ENCODE measurements around the gene CFAP119. TPM values are rescaled to one million over a fixed set of nuclear protein-coding genes. Genes with fewer than 3 reads are reported as not detected.

Gene CFAP119
- polyA plus RNA-seq, 1 donor from 2014 or later, result 17.0 TPM

DNA sequence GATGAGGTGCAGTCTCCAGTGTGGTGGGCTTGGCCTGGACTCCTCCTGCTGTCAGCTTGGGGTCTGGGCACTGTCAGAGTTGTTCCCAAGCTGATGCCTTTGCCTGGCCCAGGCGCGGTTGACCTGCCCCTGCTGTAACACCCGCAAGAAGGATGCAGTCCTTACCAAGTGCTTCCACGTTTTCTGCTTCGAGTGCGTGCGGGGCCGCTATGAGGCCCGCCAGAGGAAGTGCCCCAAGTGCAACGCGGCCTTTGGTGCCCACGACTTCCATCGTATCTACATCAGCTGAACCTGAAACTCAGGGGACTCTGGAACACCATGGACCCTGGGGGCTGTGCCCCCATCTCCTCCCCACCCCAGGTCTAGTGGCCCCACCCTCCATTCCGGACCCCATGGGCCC, 12.0 kb upstream of the CFAP119 start:
- Histone ChIP-seq H3K27me3 (ENCODE audit: insufficient read depth, low read depth, low read length) (no peaks in the 10 kb centered on the region), H3K9me2 (ENCODE audit: insufficient read depth, low read length) (no peaks in the 10 kb centered on the region), H3K36me3 (ENCODE audit: insufficient read depth, low read length) (no peaks in the 10 kb centered on the region), H3K4me3 (ENCODE audit: low read length) (no peak overlapping the region), H3K27ac (ENCODE audit: low read length) (no peak overlapping the region), H3F3A (ENCODE audit: insufficient read depth, low read length, poor library complexity, severe bottlenecking) (no peaks in the 10 kb centered on the region), H4K20me1 (ENCODE audit: insufficient read depth) (no peaks in the 10 kb centered on the region), H2AFZ (ENCODE audit: low read depth, low read length) (no peak overlapping the region), H3K9me3 (ENCODE audit: low read length) (no peaks in the 10 kb centered on the region), H3K4me2 (ENCODE audit: low read length) (no peak overlapping the region), H3K79me2 (replicated peaks; ENCODE audit: insufficient read depth, low read length) (no peaks in the 10 kb centered on the region), H3K9ac (ENCODE audit: low read length) (no peak overlapping the region)
- TF ChIP-seq MXI1 (conservative IDR thresholded peaks at IDR 0.05; ENCODE audit: poor library complexity, severe bottlenecking), result no peak
- TF ChIP-seq POLR2AphosphoS5 (IDR thresholded peaks at IDR 0.05), result no peak
- no peak for TF ChIP-seq TAF1 (IDR thresholded peaks at IDR 0.05; ENCODE audit: low read depth)
- no peak for TF ChIP-seq RAD21 (conservative IDR thresholded peaks at IDR 0.05)
- TF ChIP-seq EP300 (conservative IDR thresholded peaks at IDR 0.05; ENCODE audit: poor library complexity, severe bottlenecking), result no peak
- TF ChIP-seq EZH2 (IDR thresholded peaks at IDR 0.05; ENCODE audit: borderline replicate concordance, insufficient read depth, low read length, poor library complexity, severe bottlenecking), result no peak
- TF ChIP-seq, protein P1, sequence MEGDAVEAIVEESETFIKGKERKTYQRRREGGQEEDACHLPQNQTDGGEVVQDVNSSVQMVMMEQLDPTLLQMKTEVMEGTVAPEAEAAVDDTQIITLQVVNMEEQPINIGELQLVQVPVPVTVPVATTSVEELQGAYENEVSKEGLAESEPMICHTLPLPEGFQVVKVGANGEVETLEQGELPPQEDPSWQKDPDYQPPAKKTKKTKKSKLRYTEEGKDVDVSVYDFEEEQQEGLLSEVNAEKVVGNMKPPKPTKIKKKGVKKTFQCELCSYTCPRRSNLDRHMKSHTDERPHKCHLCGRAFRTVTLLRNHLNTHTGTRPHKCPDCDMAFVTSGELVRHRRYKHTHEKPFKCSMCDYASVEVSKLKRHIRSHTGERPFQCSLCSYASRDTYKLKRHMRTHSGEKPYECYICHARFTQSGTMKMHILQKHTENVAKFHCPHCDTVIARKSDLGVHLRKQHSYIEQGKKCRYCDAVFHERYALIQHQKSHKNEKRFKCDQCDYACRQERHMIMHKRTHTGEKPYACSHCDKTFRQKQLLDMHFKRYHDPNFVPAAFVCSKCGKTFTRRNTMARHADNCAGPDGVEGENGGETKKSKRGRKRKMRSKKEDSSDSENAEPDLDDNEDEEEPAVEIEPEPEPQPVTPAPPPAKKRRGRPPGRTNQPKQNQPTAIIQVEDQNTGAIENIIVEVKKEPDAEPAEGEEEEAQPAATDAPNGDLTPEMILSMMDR (IDR thresholded peaks at IDR 0.05; ENCODE audit: poor library complexity, severe bottlenecking), result no peak
- TF ChIP-seq SMC3 (conservative IDR thresholded peaks at IDR 0.05; ENCODE audit: poor library complexity), result no peak
- TF ChIP-seq, protein P2, sequence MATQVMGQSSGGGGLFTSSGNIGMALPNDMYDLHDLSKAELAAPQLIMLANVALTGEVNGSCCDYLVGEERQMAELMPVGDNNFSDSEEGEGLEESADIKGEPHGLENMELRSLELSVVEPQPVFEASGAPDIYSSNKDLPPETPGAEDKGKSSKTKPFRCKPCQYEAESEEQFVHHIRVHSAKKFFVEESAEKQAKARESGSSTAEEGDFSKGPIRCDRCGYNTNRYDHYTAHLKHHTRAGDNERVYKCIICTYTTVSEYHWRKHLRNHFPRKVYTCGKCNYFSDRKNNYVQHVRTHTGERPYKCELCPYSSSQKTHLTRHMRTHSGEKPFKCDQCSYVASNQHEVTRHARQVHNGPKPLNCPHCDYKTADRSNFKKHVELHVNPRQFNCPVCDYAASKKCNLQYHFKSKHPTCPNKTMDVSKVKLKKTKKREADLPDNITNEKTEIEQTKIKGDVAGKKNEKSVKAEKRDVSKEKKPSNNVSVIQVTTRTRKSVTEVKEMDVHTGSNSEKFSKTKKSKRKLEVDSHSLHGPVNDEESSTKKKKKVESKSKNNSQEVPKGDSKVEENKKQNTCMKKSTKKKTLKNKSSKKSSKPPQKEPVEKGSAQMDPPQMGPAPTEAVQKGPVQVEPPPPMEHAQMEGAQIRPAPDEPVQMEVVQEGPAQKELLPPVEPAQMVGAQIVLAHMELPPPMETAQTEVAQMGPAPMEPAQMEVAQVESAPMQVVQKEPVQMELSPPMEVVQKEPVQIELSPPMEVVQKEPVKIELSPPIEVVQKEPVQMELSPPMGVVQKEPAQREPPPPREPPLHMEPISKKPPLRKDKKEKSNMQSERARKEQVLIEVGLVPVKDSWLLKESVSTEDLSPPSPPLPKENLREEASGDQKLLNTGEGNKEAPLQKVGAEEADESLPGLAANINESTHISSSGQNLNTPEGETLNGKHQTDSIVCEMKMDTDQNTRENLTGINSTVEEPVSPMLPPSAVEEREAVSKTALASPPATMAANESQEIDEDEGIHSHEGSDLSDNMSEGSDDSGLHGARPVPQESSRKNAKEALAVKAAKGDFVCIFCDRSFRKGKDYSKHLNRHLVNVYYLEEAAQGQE (IDR thresholded peaks at IDR 0.05; ENCODE audit: borderline replicate concordance), result no peak

DNA sequence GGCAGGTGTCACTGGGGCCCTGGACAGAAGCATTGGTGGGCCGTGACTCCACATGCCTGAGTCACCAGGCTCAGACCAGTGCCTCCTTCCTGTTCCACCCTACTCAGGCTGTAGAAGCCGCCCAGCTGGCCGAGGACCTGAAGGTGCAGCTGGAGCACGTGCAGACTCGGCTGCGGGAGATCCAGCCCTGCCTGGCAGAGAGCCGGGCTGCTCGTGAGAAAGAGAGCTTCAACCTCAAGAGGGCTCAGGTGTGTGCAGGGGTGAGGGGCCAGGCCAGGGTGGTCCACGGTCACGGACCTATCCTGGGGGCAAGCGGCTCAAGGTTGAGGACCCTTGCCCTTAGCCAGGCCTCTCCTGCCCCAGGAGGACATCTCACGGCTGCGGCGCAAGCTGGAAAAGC, 9.9 kb upstream of the CFAP119 start:
- TF ChIP-seq, protein P2 (IDR thresholded peaks at IDR 0.05; ENCODE audit: borderline replicate concordance), result no peak
- TF ChIP-seq, protein P1 (IDR thresholded peaks at IDR 0.05; ENCODE audit: poor library complexity, severe bottlenecking), result no peak
- TF ChIP-seq MXI1 (conservative IDR thresholded peaks at IDR 0.05; ENCODE audit: poor library complexity, severe bottlenecking) (no peak), EP300 (conservative IDR thresholded peaks at IDR 0.05; ENCODE audit: poor library complexity, severe bottlenecking) (no peak), TAF1 (IDR thresholded peaks at IDR 0.05; ENCODE audit: low read depth) (no peak), EZH2 (IDR thresholded peaks at IDR 0.05; ENCODE audit: borderline replicate concordance, insufficient read depth, low read length, poor library complexity, severe bottlenecking) (no peak), POLR2AphosphoS5 (IDR thresholded peaks at IDR 0.05) (no peak), SMC3 (conservative IDR thresholded peaks at IDR 0.05; ENCODE audit: poor library complexity) (no peak), RAD21 (conservative IDR thresholded peaks at IDR 0.05) (no peak)
- Histone ChIP-seq H3K4me2 (ENCODE audit: low read length) (no peak overlapping the region), H3K9ac (ENCODE audit: low read length) (no peak overlapping the region), H3K79me2 (replicated peaks; ENCODE audit: insufficient read depth, low read length) (no peaks in the 10 kb centered on the region), H3K27me3 (ENCODE audit: insufficient read depth, low read depth, low read length) (no peaks in the 10 kb centered on the region), H3K9me3 (ENCODE audit: low read length) (no peaks in the 10 kb centered on the region), H2AFZ (ENCODE audit: low read depth, low read length) (no peak overlapping the region), H3K36me3 (ENCODE audit: insufficient read depth, low read length) (no peaks in the 10 kb centered on the region), H3K27ac (ENCODE audit: low read length) (no peak overlapping the region), H4K20me1 (ENCODE audit: insufficient read depth) (no peaks in the 10 kb centered on the region), H3F3A (ENCODE audit: insufficient read depth, low read length, poor library complexity, severe bottlenecking) (no peaks in the 10 kb centered on the region), H3K9me2 (ENCODE audit: insufficient read depth, low read length) (no peaks in the 10 kb centered on the region), H3K4me3 (ENCODE audit: low read length) (no peak overlapping the region)

All from neural cell (in vitro differentiated cells).